OCI-LY7 (cell line): ENCODE data around the gene ING2. TPM values are rescaled to one million over a fixed set of nuclear protein-coding genes. Genes with fewer than 3 reads are reported as not detected.
A peak's percentile ranks its signal among the peaks of the same experiment; 100 is the strongest.

Experiments
- BruUV-seq: library from RNA; stranded (reverse); fragments of 400-500 nt; replicated peaks from 2 replicates; lab custom pipeline; 2021; lab: Mats Ljungman, UMichigan
- CTCF ChIA-PET: fragments of 300-600 bp; sonication (Branson Sonifier 250); formaldehyde crosslinking; loops from one replicate; lab custom pipeline; 2022; ENCODE audit warnings: antibody characterized with exemption; ENCODE audit not compliant: unreplicated experiment; lab: Charles Lee
- POLR2A ChIA-PET: fragments of 300-600 bp; sonication (Branson Sonifier 250); formaldehyde crosslinking; loops from one replicate; lab custom pipeline; 2022; ENCODE audit warnings: antibody characterized with exemption; lab: Charles Lee
- DNase-seq: peaks from one replicate; pipeline ENCODE4 v3.0.0-alpha.2; 2015; ENCODE audit warnings: low spot score
- H2AFZ ChIP-seq: fragments of 200-600 bp; sonication (generic), shearing (Covaris generic); 2 replicates; pipeline ENCODE4 v1.6.1; 2014; ENCODE audit warnings: mild to moderate bottlenecking, antibody characterized with exemption, low read length, moderate library complexity
- H3K27ac ChIP-seq: fragments of 200-600 bp; sonication (generic); 2 replicates; pipeline ENCODE4 v1.5.1; 2014; ENCODE audit warnings: mixed run types, low read depth, mild to moderate bottlenecking, moderate library complexity, low read length, inconsistent platforms; ENCODE audit not compliant: poor library complexity, severe bottlenecking
- H3K36me3 ChIP-seq: fragments of 200-600 bp; sonication (generic); 2 replicates; pipeline ENCODE4 v1.6.1; 2014; ENCODE audit warnings: mild to moderate bottlenecking, antibody characterized with exemption, low read length, moderate library complexity, mixed read lengths; ENCODE audit not compliant: insufficient read depth
- H3K4me1 ChIP-seq: fragments of 200-600 bp; sonication (generic); 2 replicates; pipeline ENCODE4 v1.5.1; 2014; ENCODE audit warnings: mild to moderate bottlenecking, low read length; ENCODE audit not compliant: insufficient read depth, poor library complexity, severe bottlenecking
- H3K4me2 ChIP-seq: fragments of 200-600 bp; sonication (generic); 2 replicates; pipeline ENCODE4 v1.6.1; 2014; ENCODE audit warnings: mild to moderate bottlenecking, low read length
- H3K4me3 ChIP-seq: fragments of 200-600 bp; sonication (generic); 2 replicates; pipeline ENCODE4 v1.5.1; 2014; ENCODE audit warnings: mild to moderate bottlenecking, low read depth, low read length; ENCODE audit not compliant: poor library complexity, severe bottlenecking
- H3K79me2 ChIP-seq: fragments of 200-600 bp; sonication (generic); 2 replicates; pipeline ENCODE4 v1.6.1; 2016; ENCODE audit warnings: low read depth, mild to moderate bottlenecking, low read length, moderate library complexity, mixed read lengths; ENCODE audit not compliant: insufficient read depth
- H3K9me2 ChIP-seq: fragments of 200-600 bp; sonication (generic); 2 replicates; pipeline ENCODE4 v1.6.1; 2016; ENCODE audit warnings: mild to moderate bottlenecking, low read length, mixed read lengths; ENCODE audit not compliant: insufficient read depth
- H3K9me3 ChIP-seq: fragments of 200-600 bp; sonication (generic); 2 replicates; pipeline ENCODE4 v1.6.1; 2014; ENCODE audit warnings: mild to moderate bottlenecking, mixed run types, low read length, mixed read lengths
- H4K20me1 ChIP-seq: fragments of 200-600 bp; sonication (generic); 2 replicates; pipeline ENCODE4 v1.6.1; 2014; ENCODE audit warnings: mild to moderate bottlenecking, antibody characterized with exemption, low read length, moderate library complexity, mixed read lengths; ENCODE audit not compliant: insufficient read depth
- EZH2phosphoT487 ChIP-seq: fragments of 200-600 bp; sonication (generic); IDR thresholded peaks from 2 replicates; pipeline ENCODE4 v1.6.1; 2018; ENCODE audit warnings: low read depth, borderline replicate concordance, mild to moderate bottlenecking, mixed run types, antibody characterized with exemption, low read length, moderate library complexity, mixed read lengths
- intact Hi-C: fragments of 100-400 bp; cut with micrococcal nuclease; formaldehyde crosslinking; loops from one replicate; pipeline ENCODE4 v1.10.0; 2022; ENCODE audit not compliant: unreplicated experiment
- total RNA-seq, 2 experiments: library from RNA; depleted of rRNA in 1 of 2; stranded (reverse); fragments of >200 nt in 1 of 2; shearing (Covaris generic) in 1 of 2; gene quantifications; 2 replicates each; pipeline ENCODE4 v1.2.3, GENCODE V29; 2014 to 2022
- TF ChIP-seq, protein P1 (sequence below): fragments of 200-600 bp; sonication (generic); conservative IDR thresholded peaks from 2 replicates; pipeline ENCODE4 v1.5.1; 2014; ENCODE audit warnings: mild to moderate bottlenecking, antibody characterized with exemption, low read length, moderate library complexity, mixed read lengths

The ING2 gene
- total RNA-seq, 2 experiments from 2014 or later = 23.3 to 26.0 TPM

GRCh38 chr4:183503497-183504063, 1.3 kb upstream of the ING2 start:
- H3K4me3 ChIP-seq = peak overlapping the region; percentile 100
- BruUV-seq = no TSS peak
- CTCF ChIA-PET = no interaction called here
- no peak for TF ChIP-seq EZH2phosphoT487
- TF ChIP-seq, protein P1, sequence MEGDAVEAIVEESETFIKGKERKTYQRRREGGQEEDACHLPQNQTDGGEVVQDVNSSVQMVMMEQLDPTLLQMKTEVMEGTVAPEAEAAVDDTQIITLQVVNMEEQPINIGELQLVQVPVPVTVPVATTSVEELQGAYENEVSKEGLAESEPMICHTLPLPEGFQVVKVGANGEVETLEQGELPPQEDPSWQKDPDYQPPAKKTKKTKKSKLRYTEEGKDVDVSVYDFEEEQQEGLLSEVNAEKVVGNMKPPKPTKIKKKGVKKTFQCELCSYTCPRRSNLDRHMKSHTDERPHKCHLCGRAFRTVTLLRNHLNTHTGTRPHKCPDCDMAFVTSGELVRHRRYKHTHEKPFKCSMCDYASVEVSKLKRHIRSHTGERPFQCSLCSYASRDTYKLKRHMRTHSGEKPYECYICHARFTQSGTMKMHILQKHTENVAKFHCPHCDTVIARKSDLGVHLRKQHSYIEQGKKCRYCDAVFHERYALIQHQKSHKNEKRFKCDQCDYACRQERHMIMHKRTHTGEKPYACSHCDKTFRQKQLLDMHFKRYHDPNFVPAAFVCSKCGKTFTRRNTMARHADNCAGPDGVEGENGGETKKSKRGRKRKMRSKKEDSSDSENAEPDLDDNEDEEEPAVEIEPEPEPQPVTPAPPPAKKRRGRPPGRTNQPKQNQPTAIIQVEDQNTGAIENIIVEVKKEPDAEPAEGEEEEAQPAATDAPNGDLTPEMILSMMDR = no peak
- H2AFZ ChIP-seq = peak overlapping the region; percentile 66; the same call in 1 of the 2 replicates
- peaks cover 23% of the 10 kb centered on the region for H3K4me1 ChIP-seq
- intact Hi-C loops = loop anchor here (1.0 to 10.0 kb wide), 7 partner anchors 59 to 1229 kb away; partner anchors contain the start of genes CDKN2AIP, CENPU, DCTD and IRF2
- H3K9me2 ChIP-seq = no peaks in the 10 kb centered on the region
- H4K20me1 ChIP-seq = peaks cover 13% of the 10 kb centered on the region; the same call in 1 of the 2 replicates
- no peaks in the 10 kb centered on the region for H3K9me3 ChIP-seq
- no peak for DNase-seq
- peak overlapping the region; percentile 89 for H3K27ac ChIP-seq
- H3K4me2 ChIP-seq = peak overlapping the region; percentile 98
- H3K79me2 ChIP-seq = peaks cover 49% of the 10 kb centered on the region
- POLR2A ChIA-PET = interaction anchor here (0.6 to 1.9 kb wide), 5 partner anchors 57 to 781 kb away, joined by 3 to 7 read pairs (median 4); no protein-coding TSS in a partner anchor
- no peaks in the 10 kb centered on the region for H3K36me3 ChIP-seq

DNA sequence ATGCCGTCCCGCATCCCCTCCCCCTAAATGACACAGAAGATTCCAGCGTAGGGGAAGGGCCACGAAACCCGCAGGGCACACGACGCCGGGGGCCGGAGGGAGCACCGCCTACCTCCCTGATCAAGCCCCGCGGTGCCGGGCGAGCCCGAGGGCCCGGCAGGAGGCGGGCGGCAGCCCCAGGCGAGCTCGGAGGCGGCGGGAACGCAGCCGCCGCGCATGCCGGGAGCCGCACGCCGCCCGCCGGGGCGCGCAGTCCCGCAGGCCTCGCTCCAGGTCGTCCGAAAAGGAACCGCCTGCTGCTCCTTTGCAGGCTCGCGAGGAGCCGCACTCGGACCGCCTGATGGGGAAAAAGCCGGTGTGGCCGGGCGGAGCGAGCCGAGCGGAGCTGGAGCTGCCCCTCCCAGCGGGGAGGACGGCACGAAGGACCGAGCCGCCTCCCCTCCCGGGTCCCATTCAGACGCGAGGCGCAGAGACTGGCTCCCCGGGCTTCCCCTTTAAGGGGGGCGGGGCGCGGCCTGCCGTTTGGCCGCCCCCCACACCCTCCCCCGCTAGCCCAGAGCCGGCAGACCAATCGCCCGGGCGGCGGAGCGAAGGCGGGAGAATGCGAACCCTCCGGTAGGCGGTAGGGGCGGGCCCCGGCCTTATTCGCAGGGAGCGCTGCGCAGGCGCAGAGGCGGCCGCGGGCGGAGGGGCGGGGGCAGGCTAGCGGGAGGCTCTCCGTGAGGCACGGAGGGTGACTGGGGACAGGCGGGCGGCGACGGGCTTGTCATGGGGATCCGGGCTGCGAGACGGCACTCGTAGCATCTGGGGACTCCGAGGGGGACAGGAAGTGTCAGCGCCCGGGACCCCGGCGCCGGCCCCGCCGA, 561 bp upstream of the ING2 start:
- Histone ChIP-seq H2AFZ (peak overlapping the region; percentile 89; the same call in 1 of the 2 replicates), H3K4me2 (peak overlapping the region; percentile 98), H3K4me1 (peaks cover 23% of the 10 kb centered on the region), H3K9me2 (no peaks in the 10 kb centered on the region), H3K4me3 (peak overlapping the region; percentile 100), H4K20me1 (peaks cover 13% of the 10 kb centered on the region; the same call in 1 of the 2 replicates), H3K79me2 (peaks cover 56% of the 10 kb centered on the region), H3K36me3 (no peaks in the 10 kb centered on the region), H3K27ac (peak overlapping the region; percentile 89), H3K9me3 (no peaks in the 10 kb centered on the region)
- TF ChIP-seq, protein P1 = no peak
- TF ChIP-seq EZH2phosphoT487 = no peak
- POLR2A ChIA-PET = interaction anchor here (1.0 to 1.9 kb wide), 4 partner anchors 12 to 153 kb away, joined by 4 to 7 read pairs (median 4); no protein-coding TSS in a partner anchor
- DNase-seq = peak; percentile 98
- CTCF ChIA-PET = no interaction called here
- no TSS peak for BruUV-seq
- intact Hi-C loops = loop anchor here (1.0 to 10.0 kb wide), 7 partner anchors 60 to 1228 kb away; partner anchors contain the start of genes CDKN2AIP, CENPU, DCTD and IRF2
